AG08395 (cell line): ENCODE results near the gene DIP2C.

Experiments used
- DNase-seq: peaks from one replicate; pipeline ENCODE4 v3.0.0; 2012; ENCODE audit warnings: mixed read lengths, low spot score

DIP2C gene

GRCh38 chr10:571688-572451 lies 117.6 kb downstream of the DIP2C start:
- peak; percentile 63 for DNase-seq

GRCh38 chr10:571166-571565 lies 118.3 kb downstream of the DIP2C start:
- no peak for DNase-seq

- DNase-seq, result peak; percentile 21
Observed at GRCh38 chr10:570628-571163, 118.8 kb downstream of the DIP2C start.

- DNase-seq, result no peak
Observed at GRCh38 chr10:569961-570627, 119.4 kb downstream of the DIP2C start.

GRCh38 chr10:568848-569247 lies 120.6 kb downstream of the DIP2C start:
- DNase-seq, result no peak

GRCh38 chr10:567869-568268 lies 121.6 kb downstream of the DIP2C start:
- no peak for DNase-seq

GRCh38 chr10:566241-566885 lies 123.1 kb downstream of the DIP2C start:
- DNase-seq, result no peak

- no peak for DNase-seq
Observed at GRCh38 chr10:565676-566075, 123.8 kb downstream of the DIP2C start.

- DNase-seq, result no peak
Observed at GRCh38 chr10:565146-565545, 124.3 kb downstream of the DIP2C start.

GRCh38 chr10:563827-564226 lies 125.6 kb downstream of the DIP2C start:
- no peak for DNase-seq

- DNase-seq, result no peak
Observed at GRCh38 chr10:562142-562541, 127.3 kb downstream of the DIP2C start.

GRCh38 chr10:561721-562120 lies 127.7 kb downstream of the DIP2C start:
- no peak for DNase-seq

- no peak for DNase-seq
Observed at GRCh38 chr10:560314-560992, 129.0 kb downstream of the DIP2C start.

- no peak for DNase-seq
Observed at GRCh38 chr10:559767-560047, 129.8 kb downstream of the DIP2C start.

GRCh38 chr10:558891-559766 lies 130.3 kb downstream of the DIP2C start:
- no peak for DNase-seq

GRCh38 chr10:558364-558763 lies 131.1 kb downstream of the DIP2C start:
- no peak for DNase-seq

- DNase-seq, result no peak
Observed at GRCh38 chr10:557792-558328, 131.6 kb downstream of the DIP2C start.

- no peak for DNase-seq
Observed at GRCh38 chr10:556971-557637, 132.4 kb downstream of the DIP2C start.

- DNase-seq, result no peak
Observed at GRCh38 chr10:555682-556350, 133.7 kb downstream of the DIP2C start.

- DNase-seq, result no peak
Observed at GRCh38 chr10:555281-555680, 134.2 kb downstream of the DIP2C start.
